Neural cell (in vitro differentiated cells): ENCODE results near the gene SRGAP3.

Experiments
- EP300 ChIP-seq: fragments of 450-650 bp; conservative IDR thresholded peaks from 2 replicates; pipeline ENCODE4 v1.6.1; 2014; ENCODE audit warnings: antibody characterized with exemption, mild to moderate bottlenecking, moderate library complexity; ENCODE audit not compliant: poor library complexity, severe bottlenecking
- EZH2 ChIP-seq: fragments of 200-600, 300-800 bp; shearing (Covaris generic), sonication (generic); IDR thresholded peaks from 2 replicates; pipeline ENCODE4 v1.6.1; 2014; ENCODE audit warnings: antibody characterized with exemption, low read length, borderline replicate concordance, mild to moderate bottlenecking; ENCODE audit not compliant: insufficient read depth, poor library complexity, severe bottlenecking
- MXI1 ChIP-seq: fragments of 450-650 bp; conservative IDR thresholded peaks from 2 replicates; pipeline ENCODE4 v1.6.1; 2014; ENCODE audit warnings: antibody characterized with exemption, mild to moderate bottlenecking; ENCODE audit not compliant: poor library complexity, severe bottlenecking
- POLR2AphosphoS5 ChIP-seq: IDR thresholded peaks from 2 replicates; pipeline ENCODE4 v1.6.1; 2012
- RAD21 ChIP-seq: fragments of 450-650 bp; conservative IDR thresholded peaks from 2 replicates; pipeline ENCODE4 v1.6.1; 2014; ENCODE audit warnings: antibody characterized with exemption, mild to moderate bottlenecking, moderate library complexity
- TF ChIP-seq, protein P1 (sequence below): fragments of 450-650 bp; IDR thresholded peaks from 2 replicates; pipeline ENCODE4 v1.5.1; 2014; ENCODE audit warnings: antibody characterized with exemption, mild to moderate bottlenecking, moderate library complexity; ENCODE audit not compliant: poor library complexity, severe bottlenecking
- TF ChIP-seq, protein P2 (sequence below): IDR thresholded peaks from 2 replicates; pipeline ENCODE4 v1.6.1; 2012; ENCODE audit warnings: borderline replicate concordance

DNA sequence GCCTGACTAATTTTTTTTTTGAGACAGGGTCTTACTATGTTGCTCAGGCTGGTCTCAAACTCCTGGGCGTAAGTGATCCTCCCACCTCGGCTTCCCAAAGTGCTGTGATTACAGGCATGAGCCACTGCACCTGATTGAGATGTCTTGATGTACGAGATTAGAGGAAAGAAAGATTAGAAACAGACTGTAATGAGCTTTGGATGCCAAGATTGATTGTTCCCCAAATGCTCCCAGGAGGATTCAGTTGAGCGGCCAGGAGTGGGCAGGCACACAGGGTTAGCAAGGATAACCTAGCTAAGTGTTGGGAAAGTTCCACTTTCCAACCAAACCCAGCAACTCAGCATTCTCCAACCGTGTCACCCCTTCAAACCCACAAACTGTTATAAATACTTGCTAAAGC, 63.7 kb downstream of the SRGAP3 start:
- TF ChIP-seq POLR2AphosphoS5 (no peak), EZH2 (no peak), RAD21 (no peak), MXI1 (no peak), EP300 (no peak)
- TF ChIP-seq, protein P1, sequence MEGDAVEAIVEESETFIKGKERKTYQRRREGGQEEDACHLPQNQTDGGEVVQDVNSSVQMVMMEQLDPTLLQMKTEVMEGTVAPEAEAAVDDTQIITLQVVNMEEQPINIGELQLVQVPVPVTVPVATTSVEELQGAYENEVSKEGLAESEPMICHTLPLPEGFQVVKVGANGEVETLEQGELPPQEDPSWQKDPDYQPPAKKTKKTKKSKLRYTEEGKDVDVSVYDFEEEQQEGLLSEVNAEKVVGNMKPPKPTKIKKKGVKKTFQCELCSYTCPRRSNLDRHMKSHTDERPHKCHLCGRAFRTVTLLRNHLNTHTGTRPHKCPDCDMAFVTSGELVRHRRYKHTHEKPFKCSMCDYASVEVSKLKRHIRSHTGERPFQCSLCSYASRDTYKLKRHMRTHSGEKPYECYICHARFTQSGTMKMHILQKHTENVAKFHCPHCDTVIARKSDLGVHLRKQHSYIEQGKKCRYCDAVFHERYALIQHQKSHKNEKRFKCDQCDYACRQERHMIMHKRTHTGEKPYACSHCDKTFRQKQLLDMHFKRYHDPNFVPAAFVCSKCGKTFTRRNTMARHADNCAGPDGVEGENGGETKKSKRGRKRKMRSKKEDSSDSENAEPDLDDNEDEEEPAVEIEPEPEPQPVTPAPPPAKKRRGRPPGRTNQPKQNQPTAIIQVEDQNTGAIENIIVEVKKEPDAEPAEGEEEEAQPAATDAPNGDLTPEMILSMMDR = no peak
- TF ChIP-seq, protein P2, sequence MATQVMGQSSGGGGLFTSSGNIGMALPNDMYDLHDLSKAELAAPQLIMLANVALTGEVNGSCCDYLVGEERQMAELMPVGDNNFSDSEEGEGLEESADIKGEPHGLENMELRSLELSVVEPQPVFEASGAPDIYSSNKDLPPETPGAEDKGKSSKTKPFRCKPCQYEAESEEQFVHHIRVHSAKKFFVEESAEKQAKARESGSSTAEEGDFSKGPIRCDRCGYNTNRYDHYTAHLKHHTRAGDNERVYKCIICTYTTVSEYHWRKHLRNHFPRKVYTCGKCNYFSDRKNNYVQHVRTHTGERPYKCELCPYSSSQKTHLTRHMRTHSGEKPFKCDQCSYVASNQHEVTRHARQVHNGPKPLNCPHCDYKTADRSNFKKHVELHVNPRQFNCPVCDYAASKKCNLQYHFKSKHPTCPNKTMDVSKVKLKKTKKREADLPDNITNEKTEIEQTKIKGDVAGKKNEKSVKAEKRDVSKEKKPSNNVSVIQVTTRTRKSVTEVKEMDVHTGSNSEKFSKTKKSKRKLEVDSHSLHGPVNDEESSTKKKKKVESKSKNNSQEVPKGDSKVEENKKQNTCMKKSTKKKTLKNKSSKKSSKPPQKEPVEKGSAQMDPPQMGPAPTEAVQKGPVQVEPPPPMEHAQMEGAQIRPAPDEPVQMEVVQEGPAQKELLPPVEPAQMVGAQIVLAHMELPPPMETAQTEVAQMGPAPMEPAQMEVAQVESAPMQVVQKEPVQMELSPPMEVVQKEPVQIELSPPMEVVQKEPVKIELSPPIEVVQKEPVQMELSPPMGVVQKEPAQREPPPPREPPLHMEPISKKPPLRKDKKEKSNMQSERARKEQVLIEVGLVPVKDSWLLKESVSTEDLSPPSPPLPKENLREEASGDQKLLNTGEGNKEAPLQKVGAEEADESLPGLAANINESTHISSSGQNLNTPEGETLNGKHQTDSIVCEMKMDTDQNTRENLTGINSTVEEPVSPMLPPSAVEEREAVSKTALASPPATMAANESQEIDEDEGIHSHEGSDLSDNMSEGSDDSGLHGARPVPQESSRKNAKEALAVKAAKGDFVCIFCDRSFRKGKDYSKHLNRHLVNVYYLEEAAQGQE = no peak
